ENCODE results near the gene SFI1.

GRCh38 chr22:31477329-31477728 lies 19.0 kb upstream of the SFI1 start:
- TF ChIP-seq RNF2 (IDR thresholded peaks at IDR 0.05; ENCODE audit: borderline replicate concordance, low read depth, low read length, missing control alignments, poor library complexity, severe bottlenecking) (no peak), EGR1 (IDR thresholded peaks at IDR 0.05; ENCODE audit: borderline replicate concordance, low read depth, low read length) (no peak), POLR2AphosphoS5 (IDR thresholded peaks at IDR 0.05; ENCODE audit: low read depth, low read length) (no peak), CTCF (IDR thresholded peaks at IDR 0.05; ENCODE audit: control extremely low read depth in 1 of 3, insufficient read depth in 1 of 3, low read depth in 1 of 3, low read length in 3 of 3) (no peak), CREB1 (IDR thresholded peaks at IDR 0.05) (no peak), JUND (IDR thresholded peaks at IDR 0.05; ENCODE audit: low read length) (no peak), EP300 (IDR thresholded peaks at IDR 0.05; ENCODE audit: borderline replicate concordance in 1 of 2, low read depth in 2 of 2, low read length in 2 of 2) (no peak), GABPA (IDR thresholded peaks at IDR 0.05; ENCODE audit: borderline replicate concordance, insufficient read depth, low read length) (no peak), YY1 (IDR thresholded peaks at IDR 0.05; ENCODE audit: low read depth, low read length) (no peak), ZNF274 (IDR thresholded peaks at IDR 0.05; ENCODE audit: borderline replicate concordance, extremely low read depth, low read length) (no peak)
- TF ChIP-seq, protein P1, sequence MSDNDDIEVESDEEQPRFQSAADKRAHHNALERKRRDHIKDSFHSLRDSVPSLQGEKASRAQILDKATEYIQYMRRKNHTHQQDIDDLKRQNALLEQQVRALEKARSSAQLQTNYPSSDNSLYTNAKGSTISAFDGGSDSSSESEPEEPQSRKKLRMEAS (IDR thresholded peaks at IDR 0.05): no peak
